NCI-H510A (cell line): ENCODE results near the gene TTK.
"Not testable (repeated sequence)": the region's sequence is repeated elsewhere in the genome, so short reads cannot be mapped to it uniquely, and the experiment has no call there.

Source experiments
- DNase-seq: peaks from one replicate; lab custom pipeline; 2025; lab: John Stamatoyannopoulos, UW

The TTK gene

GRCh38 chr6:80021591-80021990 is 17.1 kb downstream of the TTK start:
- DNase-seq = no peak

GRCh38 chr6:80022803-80023202 is 18.4 kb downstream of the TTK start:
- DNase-seq = no peak

DNA sequence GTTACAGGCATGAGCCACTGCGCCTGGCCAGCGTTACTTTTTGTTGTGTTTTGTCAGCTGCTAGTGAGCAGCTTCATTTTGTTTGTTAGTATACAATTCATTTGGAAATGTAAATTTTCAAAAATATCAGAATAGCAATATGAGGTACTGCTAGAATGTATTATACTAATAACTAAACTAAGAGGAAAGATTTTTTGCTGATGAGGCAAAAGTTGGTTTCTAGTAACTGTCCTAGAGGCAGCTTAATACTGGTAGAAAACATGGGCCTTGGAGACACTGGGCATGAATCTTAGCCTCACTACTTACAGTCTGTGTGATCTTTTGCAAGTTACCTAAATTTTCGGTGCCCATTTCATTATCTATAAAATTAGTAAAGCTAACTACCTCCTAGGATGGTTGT is 24.1 kb downstream of the TTK start:
- no peak for DNase-seq

GRCh38 chr6:80029470-80029869 is 25.0 kb downstream of the TTK start:
- DNase-seq = no peak

GRCh38 chr6:80048220-80048619 is 43.8 kb downstream of the TTK start:
- not testable (repeated sequence) for DNase-seq

- DNase-seq = no peak
Observed at GRCh38 chr6:80060774-80061173, 56.3 kb downstream of the TTK start.

- not testable (repeated sequence) for DNase-seq
Observed at GRCh38 chr6:80068146-80068545, 63.7 kb downstream of the TTK start.

GRCh38 chr6:80070431-80070830 is 66.0 kb downstream of the TTK start:
- not testable (repeated sequence) for DNase-seq

- no peak for DNase-seq
Observed at GRCh38 chr6:80077067-80077466, 72.6 kb downstream of the TTK start.

- no peak for DNase-seq
Observed at GRCh38 chr6:80088637-80089036, 84.2 kb downstream of the TTK start.

DNA sequence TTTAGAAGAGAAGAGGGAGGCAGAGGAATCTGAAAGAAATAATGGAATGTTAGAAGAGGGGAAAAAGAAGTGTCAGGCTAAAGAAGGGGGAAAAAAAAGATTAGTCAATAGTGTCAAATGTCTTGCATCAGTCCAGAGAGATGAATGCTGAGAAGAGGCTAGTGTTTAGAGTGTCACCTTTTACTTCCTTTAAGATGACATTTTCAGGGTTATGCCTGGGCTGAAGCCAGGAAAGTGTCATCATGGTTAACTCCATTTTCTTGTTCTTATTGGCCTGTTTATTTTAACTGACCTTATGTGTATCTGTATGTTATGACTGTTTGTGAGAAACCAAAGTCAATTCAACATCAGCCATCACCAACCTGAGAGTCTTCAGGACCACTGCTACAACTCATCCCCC is 87.1 kb downstream of the TTK start:
- no peak for DNase-seq
